H1 (cell line): Measurements from ENCODE around the gene HES7. TPM values are rescaled to one million over a fixed set of nuclear protein-coding genes. Genes with fewer than 3 reads are reported as not detected.

ENCODE experiments used
- CTCF ChIA-PET: fragments of 300-600 bp; sonication (Branson Sonifier 250); formaldehyde crosslinking; loops from one replicate; lab custom pipeline; 2021; ENCODE audit not compliant: partially characterized antibody; lab: Charles Lee
- POLR2A ChIA-PET: fragments of 300-600 bp; sonication (Branson Sonifier 250); formaldehyde crosslinking; loops from one replicate; lab custom pipeline; 2021; ENCODE audit warnings: inconsistent platforms; ENCODE audit not compliant: partially characterized antibody; lab: Charles Lee
- DNase-seq, 2 experiments: peaks; one replicate each; pipeline versions ENCODE4 v3.0.0 to v3.0.0-alpha.2; 2010 to 2022; ENCODE audit warnings: low spot score in 2 of 2, low read depth in 1 of 2, mixed read lengths in 1 of 2
- FAIRE-seq: peaks from 2 replicates; lab custom pipeline; 2011; peaks lifted over from hg19 to GRCh38; lab: Jason Lieb, UNC
- H2AFZ ChIP-seq: 2 replicates; pipeline ENCODE4 v1.8.1; 2012; ENCODE audit warnings: low read length, inconsistent platforms
- H2AK5ac ChIP-seq: 2 replicates; pipeline ENCODE4 v1.6.1; 2013; ENCODE audit warnings: low read depth, low read length
- H2BK120ac ChIP-seq: replicated peaks from 2 replicates; pipeline ENCODE3; 2013; ENCODE audit warnings: low read depth, low read length, inconsistent platforms
- H2BK12ac ChIP-seq: 2 replicates; pipeline ENCODE4 v1.6.1; 2013; ENCODE audit warnings: low read depth, low read length
- H2BK15ac ChIP-seq: 2 replicates; pipeline ENCODE4 v1.6.1; 2013; ENCODE audit warnings: low read length
- H2BK20ac ChIP-seq: 2 replicates; pipeline ENCODE4 v1.6.1; 2013; ENCODE audit warnings: low read length
- H2BK5ac ChIP-seq: 2 replicates; pipeline ENCODE4 v1.6.1; 2013; ENCODE audit warnings: low read depth, low read length
- H3K14ac ChIP-seq: 2 replicates; pipeline ENCODE4 v1.6.1; 2013; ENCODE audit warnings: inconsistent platforms; ENCODE audit not compliant: insufficient read length
- H3K18ac ChIP-seq: 2 replicates; pipeline ENCODE4 v1.6.1; 2013; ENCODE audit warnings: low read length; ENCODE audit errors: extremely low read depth
- H3K23ac ChIP-seq: 2 replicates; pipeline ENCODE4 v1.6.1; 2013; ENCODE audit warnings: inconsistent platforms; ENCODE audit not compliant: insufficient read length
- H3K23me2 ChIP-seq: 2 replicates; pipeline ENCODE4 v1.6.1; 2013; ENCODE audit warnings: low read depth, low read length
- H3K27ac ChIP-seq: 2 replicates; pipeline ENCODE4 v1.6.1; 2011; ENCODE audit warnings: low read depth, low read length, inconsistent platforms
- H3K27me3 ChIP-seq, 4 experiments: replicated peaks in 1 of 4; 1 replicate in 1 of 4; 2 replicates in 3 of 4; pipeline versions ENCODE4 v1.6.1 to v1.8.1; 2011 to 2013; ENCODE audit warnings: low read length in 3 of 4, mild to moderate bottlenecking in 3 of 4, inconsistent platforms in 2 of 4, mixed read lengths in 2 of 4, moderate library complexity in 1 of 4; ENCODE audit not compliant: control insufficient read depth in 3 of 4, insufficient read depth in 3 of 4; ENCODE audit errors: extremely low read depth in 1 of 4
- H3K36me3 ChIP-seq, 4 experiments: 2 replicates each; pipeline versions ENCODE4 v1.6.1 to v1.8.1; 2011 to 2013; ENCODE audit warnings: mild to moderate bottlenecking in 4 of 4, low read length in 3 of 4, moderate library complexity in 2 of 4, control low read depth in 1 of 4, inconsistent platforms in 1 of 4; ENCODE audit not compliant: insufficient read depth in 4 of 4, control insufficient read depth in 2 of 4
- H3K4ac ChIP-seq: replicated peaks from 2 replicates; pipeline ENCODE3; 2013; ENCODE audit warnings: low read length, low read depth, mixed read lengths, inconsistent platforms; ENCODE audit not compliant: insufficient read length
- H3K4me1 ChIP-seq, 4 experiments: replicated peaks in 1 of 4; 1 replicate in 1 of 4; 2 replicates in 3 of 4; pipeline versions ENCODE4 v1.6.1 to v1.8.1; 2011 to 2013; ENCODE audit warnings: low read length in 3 of 4, inconsistent platforms in 2 of 4, mixed read lengths in 1 of 4; ENCODE audit not compliant: insufficient read depth in 4 of 4, control insufficient read depth in 3 of 4
- H3K4me2 ChIP-seq, 2 experiments: 2 replicates each; pipeline versions ENCODE4 v1.6.1 to v1.8.1; 2011 to 2013; ENCODE audit warnings: low read depth in 2 of 2, low read length in 2 of 2, control low read depth in 1 of 2, inconsistent platforms in 1 of 2, mild to moderate bottlenecking in 1 of 2; ENCODE audit not compliant: insufficient read depth in 1 of 2
- H3K4me3 ChIP-seq, 4 experiments: fragments of 200-600, 300-600 bp in 1 of 4; sonication (generic), shearing (Covaris generic), sonication (Bioruptor Twin) in 1 of 4; 2 replicates each; pipeline versions ENCODE4 v1.5.1 to v1.8.1; 2011 to 2016; ENCODE audit warnings: low read length in 4 of 4, low read depth in 3 of 4, control low read depth in 2 of 4, inconsistent platforms in 2 of 4, mild to moderate bottlenecking in 2 of 4, mixed read lengths in 1 of 4, moderate library complexity in 1 of 4; ENCODE audit not compliant: insufficient read depth in 2 of 4; ENCODE audit errors: extremely low read depth in 1 of 4
- H3K56ac ChIP-seq: replicated peaks from 2 replicates; pipeline ENCODE3; 2013; ENCODE audit warnings: low read depth, mild to moderate bottlenecking, mixed read lengths, low read length, inconsistent platforms; ENCODE audit not compliant: insufficient read length
- H3K79me1 ChIP-seq: 2 replicates; pipeline ENCODE4 v1.6.1; 2013; ENCODE audit warnings: low read depth, low read length, control low read depth
- H3K79me2 ChIP-seq, 2 experiments: 2 replicates each; pipeline versions ENCODE4 v1.6.1 to v1.8.1; 2012 to 2013; ENCODE audit warnings: low read length in 2 of 2, mild to moderate bottlenecking in 2 of 2, inconsistent platforms in 1 of 2; ENCODE audit not compliant: insufficient read depth in 2 of 2, control insufficient read depth in 1 of 2
- H3K9ac ChIP-seq, 4 experiments: replicated peaks in 1 of 4; 1 replicate in 1 of 4; 2 replicates in 3 of 4; pipeline versions ENCODE4 v1.6.1 to v1.8.1; 2011 to 2013; ENCODE audit warnings: low read depth in 3 of 4, low read length in 3 of 4, control low read depth in 2 of 4, mild to moderate bottlenecking in 2 of 4, moderate library complexity in 2 of 4, inconsistent platforms in 1 of 4; ENCODE audit errors: extremely low read depth in 1 of 4
- H3K9me3 ChIP-seq, 2 experiments: 2 replicates each; pipeline versions ENCODE4 v1.6.1 to v1.8.1; 2012 to 2013; ENCODE audit warnings: mild to moderate bottlenecking in 2 of 2, moderate library complexity in 2 of 2, control low read depth in 1 of 2, inconsistent platforms in 1 of 2, low read depth in 1 of 2, low read length in 1 of 2, mixed read lengths in 1 of 2; ENCODE audit not compliant: insufficient read depth in 2 of 2
- H4K20me1 ChIP-seq, 2 experiments: replicated peaks in 1 of 2; 2 replicates each; pipeline versions ENCODE3 to v1.8.1; 2011 to 2013; ENCODE audit warnings: inconsistent platforms in 2 of 2, low read length in 2 of 2, mild to moderate bottlenecking in 1 of 2; ENCODE audit not compliant: insufficient read depth in 2 of 2, control insufficient read depth in 1 of 2
- H4K5ac ChIP-seq: 2 replicates; pipeline ENCODE4 v1.6.1; 2013; ENCODE audit warnings: low read length, low read depth, mixed read lengths, inconsistent platforms; ENCODE audit not compliant: insufficient read length
- H4K8ac ChIP-seq: 2 replicates; pipeline ENCODE4 v1.8.0; 2013; ENCODE audit warnings: mild to moderate bottlenecking, moderate library complexity, low read length, inconsistent platforms; ENCODE audit not compliant: insufficient read depth; ENCODE audit errors: extremely low read depth
- H4K91ac ChIP-seq: replicated peaks from 2 replicates; pipeline ENCODE3; 2013; ENCODE audit warnings: low read length, mixed read lengths, inconsistent platforms; ENCODE audit not compliant: insufficient read length
- BCL11A ChIP-seq, 2 experiments: IDR thresholded peaks; one replicate each; pipeline ENCODE4 v1.6.1; 2011; ENCODE audit warnings: low read depth in 2 of 2, low read length in 2 of 2, mild to moderate bottlenecking in 2 of 2
- CHD1 ChIP-seq: IDR thresholded peaks from 2 replicates; pipeline ENCODE4 v1.6.1; 2012; ENCODE audit warnings: low read depth, low read length, improper control_type of control experiment
- HDAC6 ChIP-seq: IDR thresholded peaks from one replicate; pipeline ENCODE4 v1.7.1; 2012; ENCODE audit warnings: low read depth, mild to moderate bottlenecking, inconsistent platforms, low read length, moderate library complexity
- KDM1A ChIP-seq: fragments of 200-600, 300-600 bp; sonication (generic); IDR thresholded peaks from 2 replicates; pipeline ENCODE4 v1.7.1; 2016; ENCODE audit warnings: mild to moderate bottlenecking, low read length, borderline replicate concordance
- RBBP5 ChIP-seq: IDR thresholded peaks from 2 replicates; pipeline ENCODE4 v1.7.1; 2012; ENCODE audit warnings: low read depth, mild to moderate bottlenecking, inconsistent platforms, low read length, moderate library complexity, borderline replicate concordance
- RNF2 ChIP-seq: fragments of 200-900, 300-1000 bp; sonication (generic); IDR thresholded peaks from 2 replicates; pipeline ENCODE4 v1.7.1; 2016; ENCODE audit warnings: borderline replicate concordance, low read depth, mild to moderate bottlenecking, antibody characterized with exemption, low read length; ENCODE audit not compliant: poor library complexity, severe bottlenecking; ENCODE audit errors: missing control alignments
- RXRA ChIP-seq: IDR thresholded peaks from 2 replicates; pipeline ENCODE4 v1.6.1; 2011; ENCODE audit warnings: low read depth, mild to moderate bottlenecking, low read length, moderate library complexity; ENCODE audit not compliant: insufficient read depth
- ZNF274 ChIP-seq: IDR thresholded peaks from 2 replicates; pipeline ENCODE4 v1.7.0; 2012; ENCODE audit warnings: low read length, borderline replicate concordance; ENCODE audit errors: extremely low read depth
- WGBS, 2 experiments: shearing (Covaris generic) in 1 of 2; methylation state at CpG; one replicate each; pipeline versions ENCODE4 v1.1.6 to v1.1.7; 2013 to 2015; ENCODE audit warnings: low lambda C conversion rate in 2 of 2, mixed read lengths in 2 of 2, inconsistent platforms in 1 of 2, low coverage in 1 of 2, missing lambda C conversion rate in 1 of 2; ENCODE audit not compliant: insufficient replicate concordance in 2 of 2, insufficient coverage in 1 of 2, insufficient read length in 1 of 2; ENCODE audit errors: extremely low coverage in 1 of 2, missing lambda C conversion rate in 1 of 2; 5-methylcytosine and 5-hydroxymethylcytosine counted together
- polyA plus RNA-seq, 7 experiments: library from polyadenylated mRNA; depleted of rRNA in 3 of 7; stranded (reverse) in 5 of 7; unstranded in 2 of 7; fragments of >200 nt in 5 of 7; fragments of 200-250 nt in 2 of 7; gene quantifications; 1 replicate in 5 of 7; 2 replicates in 1 of 7; 4 replicates in 1 of 7; pipeline versions ENCODE4 v1.2.1 to v1.2.3, GENCODE V29; 2011 to 2013; ENCODE audit warnings: missing spikeins in 2 of 7, mixed read lengths in 2 of 7
- total RNA-seq: library from RNA; stranded (reverse); fragmentation: NEBNext Ultra II Directional; extraction: Animal tissue kit (Norgen Biotek cat#: 25700); gene quantifications from 2 replicates; pipeline ENCODE4 v1.2.1, GENCODE V29; 2021
- TF ChIP-seq, protein P1 (sequence below): IDR thresholded peaks from 2 replicates; pipeline ENCODE4 v1.6.1; 2011; ENCODE audit warnings: low read depth, mild to moderate bottlenecking, low read length; ENCODE audit not compliant: insufficient read depth
- TF ChIP-seq, protein P2 (sequence below): IDR thresholded peaks from 2 replicates; pipeline ENCODE4 v1.6.1; 2011; ENCODE audit warnings: low read length, improper control_type of control experiment

Gene HES7
- total and polyA plus RNA-seq, 2 of the 8 experiments (the other 6 are each of a cell fraction or from before 2014, with no cell fraction given): 0.20 to 0.32 TPM

DNA sequence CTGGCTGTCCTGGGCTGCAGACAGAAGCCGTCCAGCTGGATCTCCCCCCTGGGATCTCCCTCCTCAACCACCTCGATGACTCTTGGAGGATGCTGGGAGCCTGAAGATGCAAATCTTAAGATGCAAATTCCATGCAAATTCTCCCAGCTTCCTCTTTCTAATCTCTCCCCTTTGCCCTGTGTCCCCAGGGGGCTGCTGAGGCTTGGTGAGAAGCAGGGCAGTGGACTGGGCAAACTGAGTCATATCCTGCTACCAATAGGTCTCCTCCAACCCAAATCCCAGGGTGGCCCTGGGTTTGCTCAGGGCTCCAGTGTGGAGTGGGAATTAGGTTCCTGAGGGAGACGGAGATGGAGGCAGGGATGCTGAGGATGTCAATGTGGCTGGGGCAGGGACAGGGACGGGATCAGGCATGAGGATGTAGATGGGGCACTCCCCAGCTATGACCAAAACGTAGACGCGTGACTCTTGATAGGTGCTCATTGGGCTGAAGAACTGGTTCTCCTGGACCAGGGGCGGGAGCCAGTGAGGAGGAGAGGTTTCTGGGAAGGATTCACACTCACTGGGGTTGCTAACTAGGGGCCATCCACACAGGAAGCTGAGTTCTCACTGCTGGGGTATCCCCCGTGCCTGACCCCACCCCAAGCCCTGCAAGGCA, 32.7 kb downstream of the HES7 start:
- Histone ChIP-seq H3K9me3 (no peaks in the 10 kb centered on the region), H4K5ac (no peak overlapping the region), H3K56ac (no peak overlapping the region), H3K9ac (no peak overlapping the region), H3K18ac (no peak overlapping the region), H3K4me3 (no peak overlapping the region), H2BK120ac (no peak overlapping the region), H2AK5ac (peak overlapping the region; percentile 34; the same call in 1 of the 2 replicates), H3K27me3 (peaks cover 0 to 10% (median 4%) of the 10 kb centered on the region in 4 experiments; a peak in 4 of 7 replicates), H3K4me2 (no peak overlapping the region), H2BK20ac (no peak overlapping the region), H4K8ac (no peak overlapping the region; the same call in 1 of the 2 replicates), H2AFZ (no peak overlapping the region), H3K23me2 (no peaks in the 10 kb centered on the region; the same call in 1 of the 2 replicates), H2BK5ac (no peak overlapping the region), H4K91ac (no peak overlapping the region), H3K79me1 (no peaks in the 10 kb centered on the region), H2BK12ac (peak overlapping the region; percentile 80; the same call in 1 of the 2 replicates), H3K27ac (no peak overlapping the region), H2BK15ac (no peak overlapping the region), H3K4ac (no peak overlapping the region), H3K79me2 (no peaks in the 10 kb centered on the region), H3K4me1 (peaks cover 0 to 7% (median under 1%) of the 10 kb centered on the region in 4 experiments; a peak in 5 of 7 replicates), H3K36me3 (no peaks in the 10 kb centered on the region), H3K14ac (no peak overlapping the region), H4K20me1 (no peaks in the 10 kb centered on the region), H3K23ac (no peak overlapping the region)
- no peak for FAIRE-seq
- POLR2A ChIA-PET: interaction anchor here (1.0 to 1.3 kb wide), 4 partner anchors 19 to 159 kb away, joined by 3 to 4 read pairs (median 4); partner anchors contain the start of gene PFAS
- CTCF ChIA-PET: interaction anchor here (1.4 to 13.6 kb wide), 5 partner anchors 15 to 235 kb away, joined by 3 to 501 read pairs (median 72); partner anchors contain the start of gene ALOXE3
- DNase-seq: no peak
- 86% methylated on average over 7 of the region's 9 CpGs; no CpG with 5 or more reads in 1 of the 2 experiments for WGBS, 2 experiments
- no peak for TF ChIP-seq KDM1A
- no peak for TF ChIP-seq HDAC6
- TF ChIP-seq, protein P1, sequence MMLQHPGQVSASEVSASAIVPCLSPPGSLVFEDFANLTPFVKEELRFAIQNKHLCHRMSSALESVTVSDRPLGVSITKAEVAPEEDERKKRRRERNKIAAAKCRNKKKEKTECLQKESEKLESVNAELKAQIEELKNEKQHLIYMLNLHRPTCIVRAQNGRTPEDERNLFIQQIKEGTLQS: no peak
- no peak for TF ChIP-seq CHD1
- no peak for TF ChIP-seq ZNF274
- no peak for TF ChIP-seq RBBP5
- no peak for TF ChIP-seq BCL11A (IDR thresholded peaks at IDR 0.05; ENCODE audit: low read depth in 2 of 2, low read length in 2 of 2)
- TF ChIP-seq, protein P2, sequence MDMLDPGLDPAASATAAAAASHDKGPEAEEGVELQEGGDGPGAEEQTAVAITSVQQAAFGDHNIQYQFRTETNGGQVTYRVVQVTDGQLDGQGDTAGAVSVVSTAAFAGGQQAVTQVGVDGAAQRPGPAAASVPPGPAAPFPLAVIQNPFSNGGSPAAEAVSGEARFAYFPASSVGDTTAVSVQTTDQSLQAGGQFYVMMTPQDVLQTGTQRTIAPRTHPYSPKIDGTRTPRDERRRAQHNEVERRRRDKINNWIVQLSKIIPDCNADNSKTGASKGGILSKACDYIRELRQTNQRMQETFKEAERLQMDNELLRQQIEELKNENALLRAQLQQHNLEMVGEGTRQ: no peak
- TF ChIP-seq RXRA: no peak
- TF ChIP-seq RNF2: no peak
